ENCODE data around the gene IL2RG.

Gene IL2RG

DNA sequence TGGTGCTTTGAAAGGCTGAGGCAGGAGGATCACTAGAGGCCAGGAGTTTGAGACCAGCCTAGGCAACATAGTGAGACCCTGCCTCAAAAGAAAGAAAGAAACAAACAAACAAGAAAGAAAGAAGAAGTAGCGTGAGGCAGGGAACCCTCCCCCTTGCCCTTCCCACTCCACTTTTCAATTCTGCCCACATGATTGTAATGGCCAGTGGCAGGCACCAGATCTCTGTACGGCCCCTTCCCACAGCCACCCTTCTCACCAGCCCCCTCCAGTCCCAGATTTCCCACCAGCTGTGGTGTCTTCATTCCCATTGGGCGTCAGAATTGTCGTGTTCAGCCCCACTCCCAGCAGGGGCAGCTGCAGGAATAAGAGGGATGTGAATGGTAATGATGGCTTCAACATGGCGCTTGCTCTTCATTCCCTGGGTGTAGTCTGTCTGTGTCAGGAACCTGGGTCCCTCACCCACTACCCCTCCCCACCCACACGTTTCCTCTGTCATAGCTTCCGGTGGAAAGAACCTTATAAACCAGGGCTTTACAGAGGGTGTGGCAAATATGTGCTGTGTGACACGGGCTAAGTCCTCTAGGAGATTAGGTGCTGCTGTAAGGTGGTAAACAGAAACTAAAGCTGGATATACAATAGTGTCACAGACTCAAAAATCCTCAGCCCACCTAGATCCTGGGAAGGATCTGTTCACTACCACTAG, at the start of gene IL2RG:
TSS of gene IL2RG (minus strand) at position 437 of the 703 bp plus-strand sequence. CDS start at position 399, 38 bp downstream.
- peak; percentile 69 for DNase-seq (ENCODE audit: low read depth, low spot score)

DNA sequence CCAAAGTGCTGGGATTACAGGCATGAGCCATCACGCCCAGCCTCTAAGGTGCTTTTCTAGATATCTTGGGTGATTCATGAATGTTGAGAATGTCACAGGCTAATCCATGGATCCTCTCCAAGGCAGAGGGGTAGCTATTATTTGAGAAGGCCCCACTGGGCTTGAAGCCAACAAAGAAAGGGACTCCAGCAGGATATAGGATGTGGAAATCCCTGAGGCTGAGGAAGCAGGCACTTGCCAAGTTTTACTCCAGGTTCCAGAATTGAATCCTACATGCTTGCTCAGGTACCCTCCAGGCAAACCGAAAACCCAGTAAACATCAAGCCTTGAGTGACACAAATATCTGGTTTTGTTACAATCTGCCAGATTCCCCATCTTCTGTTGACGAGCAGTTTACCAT, 49.1 kb upstream of the IL2RG start:
- DNase-seq (ENCODE audit: low read depth, low spot score) = no peak

DNA sequence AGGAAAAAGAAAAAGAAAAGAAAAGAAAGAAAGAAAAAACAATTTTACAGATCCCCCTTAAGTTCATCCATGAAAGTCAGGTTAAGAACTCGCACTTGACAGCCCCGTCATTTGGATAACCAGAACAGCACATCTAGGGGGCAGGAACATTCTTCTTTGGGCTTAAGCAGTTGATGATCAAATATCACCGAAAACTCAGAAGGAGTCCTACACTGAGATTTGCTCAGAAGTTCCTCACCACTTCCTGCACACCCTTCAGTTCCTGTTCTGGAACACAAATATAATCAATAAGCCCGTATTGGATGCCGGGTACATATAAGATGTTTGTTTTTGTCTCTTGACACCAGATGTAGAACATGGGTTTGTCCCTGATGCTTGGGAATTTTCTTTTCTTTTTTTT, 48.0 kb upstream of the IL2RG start:
- DNase-seq (ENCODE audit: low read depth, low spot score) = no peak

DNA sequence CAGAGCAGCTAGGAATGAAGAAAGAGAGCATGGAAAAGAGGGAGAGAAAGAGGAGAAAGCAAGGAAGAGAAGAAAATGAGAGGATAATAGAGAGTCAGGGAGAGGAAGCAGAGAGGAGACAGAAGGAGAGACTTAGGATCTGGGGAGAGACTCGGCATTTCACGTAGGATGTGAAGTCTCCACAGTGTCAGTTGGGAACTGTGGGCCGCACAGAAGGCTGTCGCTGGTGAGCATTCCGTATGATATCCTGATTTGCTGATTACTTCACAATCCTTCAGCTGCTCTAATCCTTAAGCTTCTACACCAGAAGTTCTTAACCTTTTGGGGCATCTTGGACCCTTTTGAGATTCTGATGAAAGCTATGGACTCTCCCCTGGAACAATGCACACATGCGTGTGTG, 47.2 kb upstream of the IL2RG start:
- DNase-seq (ENCODE audit: low read depth, low spot score) = no peak

DNA sequence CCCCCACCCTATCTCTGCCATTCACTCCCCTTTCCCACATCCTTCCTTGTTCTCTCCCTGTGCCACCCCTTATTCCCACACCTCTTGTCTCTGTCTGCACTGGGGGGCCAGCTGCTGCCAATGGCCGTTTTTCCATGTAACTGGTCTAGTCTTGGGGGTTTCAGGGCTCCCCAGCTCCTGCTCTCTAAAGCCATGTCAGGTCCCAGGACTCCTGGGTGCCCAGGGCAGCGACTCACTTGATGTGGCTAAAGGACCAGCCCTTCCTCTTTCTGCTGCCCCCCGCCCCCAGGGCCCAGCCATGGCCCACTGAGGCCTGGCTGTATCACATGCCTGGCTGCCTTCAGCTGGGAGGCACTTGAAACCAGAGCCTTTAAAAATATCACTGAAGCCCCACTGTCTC, 43.3 kb upstream of the IL2RG start:
- no peak for DNase-seq (ENCODE audit: low read depth, low spot score)

DNA sequence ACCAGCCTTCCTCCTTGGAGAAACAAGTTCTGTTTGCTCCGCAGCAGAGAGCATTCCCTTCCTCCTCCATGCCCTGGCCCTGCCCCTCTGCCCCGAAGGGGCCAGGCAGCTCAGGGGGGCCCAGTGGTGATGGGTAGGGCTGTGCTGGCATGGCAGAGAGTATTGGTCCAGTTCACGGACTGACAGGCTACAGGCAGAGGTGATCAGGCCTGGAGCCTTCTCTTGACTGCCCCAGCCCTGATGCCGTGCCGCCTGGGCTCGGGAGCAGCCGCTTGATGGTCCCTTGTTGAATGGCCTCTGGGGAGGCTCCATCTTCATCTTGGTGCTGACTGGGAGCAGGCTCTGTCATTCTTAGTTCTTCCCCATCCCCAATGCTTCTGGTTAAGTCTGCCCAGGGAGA, 42.8 kb upstream of the IL2RG start:
- DNase-seq (ENCODE audit: low read depth, low spot score) = no peak

DNA sequence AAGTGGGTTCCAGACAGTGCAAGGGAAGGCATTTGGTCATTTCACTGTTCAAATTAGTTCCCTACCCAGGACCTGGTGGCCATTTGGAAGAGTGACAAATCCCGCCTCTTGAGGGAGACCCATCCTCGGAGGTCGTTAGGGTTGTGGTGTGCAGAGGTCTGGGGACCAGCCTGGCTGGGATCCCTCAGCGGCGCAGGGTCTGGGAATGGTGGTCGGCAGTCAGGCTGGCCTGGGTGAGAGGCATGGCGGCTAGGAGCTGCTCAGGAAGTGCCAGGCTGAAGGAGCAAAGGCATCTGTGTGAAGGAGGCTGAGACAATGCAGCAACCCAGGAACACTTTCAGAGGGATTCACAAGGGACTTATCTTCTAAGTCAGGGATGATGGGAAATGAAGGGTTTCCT, 40.0 kb upstream of the IL2RG start:
- no peak for DNase-seq (ENCODE audit: low read depth, low spot score)

DNA sequence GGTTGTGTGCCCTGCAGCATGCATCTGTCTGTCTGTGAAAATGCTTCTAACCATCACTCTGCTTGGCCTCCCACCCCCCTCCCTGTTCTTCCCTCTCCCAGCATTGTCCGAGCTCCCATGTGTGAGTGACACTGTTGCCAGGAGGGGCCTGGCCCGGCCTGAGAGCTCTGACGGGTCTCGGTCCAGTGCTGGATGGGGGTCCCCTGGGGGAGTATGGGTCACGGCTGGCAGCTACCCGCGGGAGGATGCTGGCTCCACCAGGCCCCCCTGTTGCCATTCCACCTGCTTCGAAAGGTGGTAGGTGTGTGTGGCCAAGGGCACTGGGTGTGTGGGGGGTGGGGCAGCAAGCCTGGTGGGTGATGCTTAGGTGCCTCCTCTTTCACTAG, 36.9 kb upstream of the IL2RG start:
- DNase-seq (ENCODE audit: low read depth, low spot score) = no peak

DNA sequence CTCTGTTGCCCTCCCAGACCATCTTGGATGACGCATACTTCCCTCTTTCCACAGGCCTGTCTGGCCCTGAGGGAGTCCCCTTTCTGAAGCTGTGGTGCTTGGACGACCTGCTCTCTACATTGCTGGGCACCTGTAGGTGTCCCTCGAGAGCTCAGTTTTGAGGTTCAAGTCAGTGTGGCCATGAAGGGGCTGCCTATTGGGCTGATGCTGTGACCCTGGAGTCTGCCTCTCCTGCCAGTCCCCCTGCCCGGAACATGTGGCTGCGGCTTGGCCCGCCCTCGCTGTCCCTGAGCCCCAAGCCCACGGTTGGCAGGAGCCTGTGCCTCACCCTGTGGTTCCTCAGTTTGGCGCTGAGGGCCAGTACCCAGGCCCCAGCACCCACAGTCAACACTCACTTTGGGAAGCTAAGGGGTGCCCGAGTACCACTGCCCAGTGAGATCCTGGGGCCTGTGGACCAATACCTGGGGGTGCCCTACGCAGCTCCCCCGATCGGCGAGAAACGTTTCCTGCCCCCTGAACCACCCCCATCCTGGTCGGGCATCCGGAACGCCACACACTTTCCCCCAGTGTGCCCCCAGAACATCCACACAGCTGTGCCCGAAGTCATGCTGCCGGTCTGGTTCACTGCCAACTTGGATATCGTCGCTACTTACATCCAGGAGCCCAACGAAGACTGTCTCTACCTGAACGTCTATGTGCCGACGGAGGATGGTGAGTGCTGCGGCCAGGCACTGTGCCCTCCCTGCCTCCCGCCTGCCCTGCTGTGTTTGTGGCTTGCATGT, 36.3 kb upstream of the IL2RG start:
- DNase-seq (ENCODE audit: low read depth, low spot score) = no peak

DNA sequence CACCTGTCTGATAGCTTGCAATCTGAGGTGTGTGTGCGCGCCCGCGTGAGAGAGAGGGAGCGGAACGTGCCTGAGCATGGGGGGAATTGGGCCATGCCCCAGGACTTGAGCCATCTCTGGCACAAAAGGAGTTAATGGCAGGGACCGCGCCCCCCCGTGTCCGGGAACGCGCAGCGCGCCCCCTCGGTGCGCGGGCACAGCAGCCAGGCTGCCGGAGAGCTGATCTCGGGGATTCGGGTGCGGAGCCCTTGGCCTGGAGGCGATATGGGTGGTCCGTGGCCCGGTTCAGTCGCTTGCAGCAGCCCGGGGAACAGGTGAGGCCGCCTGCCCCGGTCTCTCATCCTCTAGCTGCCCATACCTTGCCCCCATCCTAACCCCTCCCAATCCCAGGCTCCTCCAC, 33.3 kb upstream of the IL2RG start, which contains the start of gene NLGN3:
TSS of gene NLGN3 (plus strand) at position 191 of the 400 bp plus-strand sequence. CDS start 2,909 bp downstream, outside the sequence.
- no peak for DNase-seq (ENCODE audit: low read depth, low spot score)

DNA sequence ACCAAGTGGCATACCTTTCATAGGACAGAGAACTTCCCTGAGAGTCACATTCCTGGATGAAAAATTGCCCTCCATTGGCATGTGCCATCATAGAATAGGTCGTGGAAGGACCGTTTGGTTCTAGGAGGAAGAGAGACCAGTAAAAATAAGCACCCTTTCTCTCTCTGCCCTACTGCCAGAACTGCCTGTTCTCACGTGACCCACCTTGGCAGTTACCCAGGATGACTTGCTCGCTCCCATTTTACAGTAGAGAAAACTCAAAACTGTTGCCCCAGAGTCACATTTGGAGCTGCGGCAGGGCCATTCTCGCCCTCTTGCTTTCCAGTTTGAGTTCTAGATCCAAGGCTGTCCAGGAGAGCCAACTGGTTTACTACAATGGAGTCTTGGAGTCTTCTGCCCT, 32.1 kb upstream of the IL2RG start:
- DNase-seq (ENCODE audit: low read depth, low spot score) = no peak

DNA sequence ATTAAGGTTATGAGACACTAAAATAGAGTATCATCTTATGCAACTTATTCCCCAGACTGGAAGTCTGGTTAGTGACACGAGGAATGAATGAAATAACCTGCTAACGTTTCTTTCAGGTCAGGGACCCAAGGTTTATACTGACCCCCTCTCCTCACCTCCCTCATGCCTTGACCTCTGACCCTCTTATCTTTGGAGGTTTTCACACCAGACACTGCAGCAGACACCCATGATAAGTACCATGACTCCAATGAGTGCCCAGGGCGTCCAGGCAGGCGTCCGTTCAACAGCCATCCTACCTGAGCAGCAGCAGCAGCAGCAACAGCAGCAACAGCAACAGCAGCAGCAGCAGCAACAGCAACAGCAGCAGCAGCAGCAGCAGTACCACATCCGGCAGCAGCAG, 29.1 kb upstream of the IL2RG start:
- DNase-seq (ENCODE audit: low read depth, low spot score) = no peak

DNA sequence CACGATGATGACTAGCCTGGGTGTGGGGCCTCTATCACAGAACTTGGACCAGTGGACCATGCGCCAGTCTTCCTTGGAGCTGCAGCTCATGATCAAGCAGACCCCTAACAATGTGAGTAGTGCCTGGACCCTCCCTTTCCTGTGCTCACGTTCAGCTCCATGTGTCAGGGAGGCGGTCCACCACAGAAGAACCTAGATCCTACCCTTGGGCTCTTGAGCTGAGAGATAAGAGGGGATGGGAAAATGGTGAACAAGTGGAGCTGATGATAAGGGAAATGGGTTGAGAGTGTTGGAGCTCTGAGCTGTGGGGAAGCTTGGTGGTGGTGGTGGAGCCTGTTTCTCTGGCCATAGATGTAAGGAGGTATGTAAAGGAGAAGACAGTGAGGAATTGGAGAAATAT, 20.1 kb upstream of the IL2RG start:
- no peak for DNase-seq (ENCODE audit: low read depth, low spot score)

DNA sequence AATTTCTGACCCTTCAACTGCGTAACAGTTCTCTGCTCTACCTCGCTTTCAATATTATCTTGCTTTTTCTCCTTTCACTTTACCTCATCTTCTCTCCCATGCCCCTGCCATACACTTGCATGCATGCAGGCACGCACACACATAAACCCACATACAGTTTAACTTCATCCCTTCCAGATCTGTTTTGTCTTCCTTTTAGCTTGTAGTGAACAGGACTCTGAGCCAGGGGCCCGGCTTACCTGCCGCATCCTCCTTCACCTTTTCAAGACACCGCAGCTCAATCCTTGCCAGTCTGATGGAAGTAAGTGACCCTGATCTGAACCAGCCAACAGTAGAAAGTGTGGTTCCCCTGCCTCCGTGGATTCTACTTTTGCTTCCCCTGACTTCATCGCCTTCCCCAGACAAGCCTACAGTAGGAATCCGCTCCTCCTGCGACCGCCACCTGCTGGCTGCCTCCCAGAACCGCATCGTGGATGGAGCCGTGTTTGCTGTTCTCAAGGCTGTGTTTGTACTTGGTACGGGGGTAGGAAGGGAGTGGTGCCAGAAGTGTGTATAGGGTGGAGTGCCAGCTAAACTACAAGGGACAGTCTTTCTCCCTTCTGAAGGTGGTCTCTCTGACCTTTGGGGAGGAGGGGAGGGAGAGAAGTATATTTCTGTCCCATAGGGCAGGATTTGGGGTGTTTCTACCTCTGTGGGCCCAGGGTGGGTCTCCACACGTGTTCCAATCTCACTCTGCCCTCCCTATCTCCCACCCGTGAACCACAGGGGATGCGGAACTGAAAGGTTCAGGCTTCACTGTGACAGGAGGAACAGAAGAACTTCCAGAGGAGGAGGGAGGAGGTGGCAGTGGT, 17.8 kb upstream of the IL2RG start:
- peak; percentile 44 for DNase-seq (ENCODE audit: low read depth, low spot score)

DNA sequence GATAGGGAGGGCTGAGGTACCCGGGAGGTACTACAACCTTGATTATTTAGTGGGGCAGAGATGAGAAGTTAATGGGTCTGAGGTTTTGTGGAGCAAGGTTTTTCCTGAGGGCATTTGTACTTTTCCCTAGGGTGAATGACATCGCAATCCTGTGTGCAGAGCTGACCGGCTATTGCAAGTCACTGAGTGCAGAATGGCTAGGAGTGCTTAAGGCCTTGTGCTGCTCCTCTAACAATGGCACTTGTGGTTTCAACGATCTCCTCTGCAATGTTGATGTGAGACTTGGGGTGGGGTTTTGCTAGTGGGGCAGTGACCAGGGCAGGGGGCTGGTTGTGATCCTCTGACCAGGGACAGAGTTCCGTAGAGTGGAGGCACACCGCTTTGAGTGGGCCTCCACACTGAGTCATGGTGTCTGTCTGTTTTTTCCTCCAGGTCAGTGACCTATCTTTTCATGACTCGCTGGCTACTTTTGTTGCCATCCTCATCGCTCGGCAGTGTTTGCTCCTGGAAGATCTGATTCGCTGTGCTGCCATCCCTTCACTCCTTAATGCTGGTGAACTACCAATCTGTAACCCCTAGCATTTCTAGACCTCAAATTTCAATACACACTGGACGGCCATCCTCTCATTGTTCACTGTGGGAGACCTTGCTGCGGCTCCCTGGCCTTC, 16.9 kb upstream of the IL2RG start:
- no peak for DNase-seq (ENCODE audit: low read depth, low spot score)

DNA sequence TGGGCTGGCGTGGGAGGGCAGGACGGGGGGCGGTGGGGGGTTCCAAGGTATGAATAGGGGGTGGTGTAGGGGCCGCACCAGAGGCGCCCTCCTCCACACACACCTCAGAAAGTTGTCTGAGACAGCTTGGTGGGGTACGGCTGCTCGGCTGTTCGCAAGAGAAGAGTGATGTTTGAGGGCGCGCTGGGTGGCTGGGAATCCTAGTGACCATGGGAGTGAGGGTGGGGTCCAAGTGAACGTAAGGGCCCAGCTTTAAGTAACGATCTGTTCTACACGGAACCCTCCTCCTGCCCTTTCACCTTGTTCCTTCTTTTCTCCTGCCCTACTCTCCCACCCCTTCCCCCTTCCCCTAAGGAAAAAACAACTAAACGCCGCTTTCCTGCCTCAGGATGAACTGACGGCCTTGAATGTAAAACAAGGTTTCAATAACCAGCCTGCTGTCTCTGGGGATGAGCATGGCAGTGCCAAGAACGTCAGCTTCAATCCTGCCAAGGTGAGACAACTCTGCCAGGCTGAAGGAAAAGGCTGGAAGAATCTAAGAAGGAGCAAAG, 7.7 kb upstream of the IL2RG start:
- DNase-seq (ENCODE audit: low read depth, low spot score) = no peak

DNA sequence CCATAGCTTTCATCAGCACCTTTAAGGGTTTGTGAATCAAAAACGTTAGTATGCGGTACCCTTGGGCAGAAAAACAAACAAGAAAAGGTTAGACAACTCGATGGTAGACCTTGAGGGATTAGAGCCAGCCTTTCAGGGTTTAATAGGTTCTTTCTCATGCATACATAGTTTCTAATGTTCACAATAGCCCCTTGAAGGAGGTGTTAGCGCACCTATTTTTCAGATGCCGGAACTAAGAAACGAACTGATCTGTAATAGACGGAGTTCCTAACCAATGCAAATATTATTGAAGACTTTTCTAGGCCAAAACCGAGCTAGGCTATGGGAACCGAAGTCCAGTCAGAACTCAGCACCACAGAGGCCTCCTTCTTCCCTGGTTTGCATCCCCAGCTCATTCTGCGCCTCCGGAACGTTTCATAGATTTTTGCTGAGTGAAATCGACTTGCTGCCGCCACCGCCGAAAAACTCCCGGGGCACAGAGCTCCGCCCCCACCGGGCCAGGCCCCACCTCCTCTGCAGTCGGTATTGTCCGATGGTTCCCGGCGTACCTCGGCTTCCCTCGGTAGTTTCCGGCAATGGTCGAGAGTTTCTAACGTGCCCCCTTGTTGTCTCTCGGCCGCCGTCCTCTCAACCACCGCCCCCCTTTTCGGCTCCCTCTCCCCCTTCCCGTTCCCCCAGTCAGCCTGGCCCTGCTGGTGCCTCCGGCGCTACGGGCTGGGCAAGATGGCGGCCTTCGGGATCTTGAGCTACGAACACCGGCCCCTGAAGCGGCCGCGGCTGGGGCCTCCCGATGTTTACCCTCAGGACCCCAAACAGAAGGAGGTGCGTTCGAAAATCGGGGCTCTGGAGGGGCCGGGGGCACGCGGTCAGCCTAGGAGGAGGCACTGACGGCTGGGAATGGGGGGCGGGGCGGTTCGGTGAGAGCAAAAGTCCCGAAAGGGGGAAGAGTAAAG, 6.9 kb upstream of the IL2RG start, which contains the start of gene MED12:
TSS of gene MED12 (plus strand) at position 565 of the 953 bp plus-strand sequence. CDS start at position 724, 159 bp downstream.
- DNase-seq (ENCODE audit: low read depth, low spot score) = peak; percentile 56

DNA sequence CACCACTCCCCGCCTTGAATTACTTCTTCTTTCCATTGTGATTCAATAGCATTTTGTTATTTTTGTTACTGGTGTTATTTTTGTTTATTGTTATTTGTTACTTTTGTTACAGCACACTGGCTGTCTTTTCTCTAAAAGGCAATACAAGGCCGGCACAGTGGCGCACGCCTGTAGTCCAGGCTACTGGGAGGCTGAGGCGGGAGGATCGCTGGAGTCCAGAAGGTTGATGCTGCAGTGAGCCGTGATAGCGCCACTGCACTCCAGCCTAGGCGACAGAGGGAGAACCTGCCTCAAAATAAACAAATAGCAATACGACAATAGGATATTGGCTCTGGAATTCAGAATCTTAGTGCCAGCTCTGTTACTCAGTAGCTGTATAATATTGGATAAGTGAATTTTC, 6.0 kb upstream of the IL2RG start:
- no peak for DNase-seq (ENCODE audit: low read depth, low spot score)

DNA sequence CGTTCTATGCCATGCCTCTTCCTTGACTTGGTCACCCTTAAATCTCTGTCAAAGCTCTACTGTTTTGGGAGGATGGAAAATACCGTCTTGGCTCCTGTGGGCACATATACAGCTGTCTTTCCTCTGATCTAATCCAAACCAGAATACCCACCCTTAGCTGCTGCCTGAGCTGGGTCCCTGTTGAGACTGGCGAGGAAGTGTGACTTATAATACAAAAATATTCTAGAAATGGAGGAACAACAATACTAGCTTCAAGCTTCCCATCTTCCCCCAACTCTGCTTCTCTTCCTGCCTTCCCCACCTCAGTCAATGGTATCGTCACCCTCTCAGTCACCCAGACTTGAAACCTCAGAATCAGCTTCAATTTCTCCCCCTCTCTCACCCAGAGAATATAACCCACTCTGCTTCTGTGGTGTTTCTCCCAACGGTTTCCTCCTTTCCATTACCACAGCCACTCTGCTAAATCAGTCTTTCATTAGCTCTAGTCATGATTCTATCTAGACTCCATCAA, 599 bp upstream of the IL2RG start:
- no peak for DNase-seq (ENCODE audit: low read depth, low spot score)

DNA sequence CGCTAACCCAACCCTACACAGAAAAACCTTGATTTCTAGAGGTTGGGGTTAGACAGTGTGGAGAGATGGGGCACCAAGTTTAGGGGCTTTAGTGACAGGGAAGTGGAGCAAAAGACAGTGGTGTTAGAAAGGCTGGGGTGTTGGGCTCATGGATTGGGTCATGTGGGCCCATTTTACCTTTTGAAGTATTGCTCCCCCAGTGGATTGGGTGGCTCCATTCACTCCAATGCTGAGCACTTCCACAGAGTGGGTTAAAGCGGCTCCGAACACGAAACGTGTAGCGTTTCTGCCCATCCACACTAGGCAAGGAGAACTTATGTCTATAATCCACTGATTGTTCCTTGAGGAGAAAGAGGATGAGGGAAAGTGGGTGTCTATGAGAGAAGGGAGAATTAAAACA, 2.3 kb downstream of the IL2RG start:
- no peak for DNase-seq (ENCODE audit: low read depth, low spot score)

Data from activated CD4-positive, CD25-positive, alpha-beta regulatory T cell treated with anti-CD3 and anti-CD28 coated beads, Interleukin-2, amount 50 U/mL, for 16 hours (primary cell).